K562 (cell line): ENCODE measurements around the gene UCKL1. TPM values are rescaled to one million over a fixed set of nuclear protein-coding genes. Genes with fewer than 3 reads are reported as not detected.

Experiments
- ATF3 ChIP-seq, 2 experiments: fragments of 450-650 bp in 1 of 2; sonication (generic) in 1 of 2; formaldehyde crosslinking in 1 of 2; IDR thresholded peaks in 1 of 2; conservative IDR thresholded peaks in 1 of 2; 2 replicates each; pipeline versions ENCODE4 v1.6.1 to v1.8.1; 2016 to 2023; ENCODE audit warnings: mild to moderate bottlenecking in 2 of 2, moderate library complexity in 2 of 2, inconsistent platforms in 1 of 2, missing genetic modification reagents in 1 of 2
- BMI1 ChIP-seq: fragments of 150-350 bp; IDR thresholded peaks from 2 replicates; pipeline ENCODE4 v1.6.1; 2014; ENCODE audit warnings: low read length
- ELK3 ChIP-seq: fragments of 450-650 bp; formaldehyde crosslinking; IDR thresholded peaks from 2 replicates; pipeline ENCODE4 v1.4.0; 2020; ENCODE audit warnings: mild to moderate bottlenecking
- FOXM1 ChIP-seq, 2 experiments: fragments of 450-650 bp in 1 of 2; sonication (generic) in 1 of 2; formaldehyde crosslinking in 1 of 2; IDR thresholded peaks; 2 replicates each; pipeline versions ENCODE4 v1.6.1 to v1.9.0; 2017 to 2022; ENCODE audit warnings: low read depth in 2 of 2, mild to moderate bottlenecking in 2 of 2, missing genetic modification reagents in 1 of 2, moderate library complexity in 1 of 2
- MAFG ChIP-seq: fragments of 450-650 bp; conservative IDR thresholded peaks from 2 replicates; pipeline ENCODE4 v1.6.1; 2016; ENCODE audit warnings: missing genetic modification characterization, missing compliant biosample characterization
- NCOA2 ChIP-seq, 2 experiments: fragments of 450-650 bp; IDR thresholded peaks; 2 replicates each; pipeline ENCODE4 v1.6.1; 2018; ENCODE audit warnings: mild to moderate bottlenecking in 2 of 2, moderate library complexity in 1 of 2; ENCODE audit not compliant: partially characterized antibody in 2 of 2
- NR2C1 ChIP-seq, 2 experiments: fragments of 450-650 bp; IDR thresholded peaks; 2 replicates each; pipeline ENCODE4 v1.6.1; 2017; ENCODE audit warnings: mild to moderate bottlenecking in 2 of 2, antibody characterized with exemption in 1 of 2, inconsistent platforms in 1 of 2, missing compliant biosample characterization in 1 of 2, missing genetic modification characterization in 1 of 2
- PHTF2 ChIP-seq: fragments of 250-450 bp; sonication (Bioruptor Pico); IDR thresholded peaks from 2 replicates; pipeline ENCODE4 v1.5.0; 2021; ENCODE audit warnings: mild to moderate bottlenecking
- RBM22 ChIP-seq: fragments of 200-400 bp; formaldehyde crosslinking; IDR thresholded peaks from 2 replicates; pipeline ENCODE4 v1.6.1; 2018; ENCODE audit warnings: low read length, low read depth; ENCODE audit not compliant: poor library complexity, severe bottlenecking
- SLC30A9 ChIP-seq: fragments of 250-450 bp; sonication (Bioruptor Pico); IDR thresholded peaks from 2 replicates; pipeline ENCODE4 v1.8.0; 2022; ENCODE audit warnings: mild to moderate bottlenecking, moderate library complexity
- SMAD2 ChIP-seq: fragments of 150-350 bp; IDR thresholded peaks from 2 replicates; pipeline ENCODE4 v1.6.1; 2014; ENCODE audit warnings: low read depth, mild to moderate bottlenecking, low read length
- TAF1 ChIP-seq: IDR thresholded peaks from 2 replicates; pipeline ENCODE4 v1.6.1; 2011; ENCODE audit warnings: mild to moderate bottlenecking, low read length, moderate library complexity; ENCODE audit not compliant: insufficient read depth, control insufficient read depth, severe bottlenecking; ENCODE audit errors: extremely low read depth
- TEAD2 ChIP-seq: fragments of 450-650 bp; IDR thresholded peaks from 2 replicates; pipeline ENCODE4 v1.6.1; 2016; ENCODE audit warnings: missing genetic modification characterization, control low read depth, missing compliant biosample characterization
- THAP7 ChIP-seq: fragments of 250-450 bp; sonication (Bioruptor Pico); IDR thresholded peaks from 2 replicates; pipeline ENCODE4 v1.5.0; 2021
- TOE1 ChIP-seq, 2 experiments: fragments of 450-650 bp in 1 of 2; sonication (generic) in 1 of 2; formaldehyde crosslinking in 1 of 2; IDR thresholded peaks; 2 replicates each; pipeline versions ENCODE4 v1.7.1 to v1.8.0; 2016 to 2022; ENCODE audit warnings: borderline replicate concordance in 2 of 2, mild to moderate bottlenecking in 2 of 2, antibody characterized with exemption in 1 of 2, inconsistent platforms in 1 of 2, low read depth in 1 of 2, missing genetic modification reagents in 1 of 2, moderate library complexity in 1 of 2
- YBX1 ChIP-seq: fragments of 450-650 bp; IDR thresholded peaks from 2 replicates; pipeline ENCODE4 v1.7.1; 2016; ENCODE audit warnings: mild to moderate bottlenecking
- ZFP36 ChIP-seq: fragments of 150-350 bp; IDR thresholded peaks from 2 replicates; pipeline ENCODE4 v1.6.1; 2018; ENCODE audit warnings: low read length, low read depth; ENCODE audit not compliant: partially characterized antibody
- ZKSCAN1 ChIP-seq: fragments of 150-350 bp; IDR thresholded peaks from 2 replicates; pipeline ENCODE4 v1.6.1; 2016; ENCODE audit warnings: low read depth, low read length
- ZNF197 ChIP-seq: fragments of 200-800 bp; sonication (Bioruptor generic); IDR thresholded peaks from 2 replicates; pipeline ENCODE4 v1.6.1; 2016; ENCODE audit warnings: low read depth, missing genetic modification characterization, missing compliant biosample characterization
- ZNF518B ChIP-seq: fragments of 250-450 bp; sonication (Bioruptor Pico); IDR thresholded peaks from 2 replicates; pipeline ENCODE4 v1.5.0; 2021; ENCODE audit warnings: mild to moderate bottlenecking, moderate library complexity
- polyA plus RNA-seq, 8 experiments: library from polyadenylated mRNA; depleted of rRNA in 4 of 8; stranded (reverse) in 5 of 8; unstranded in 3 of 8; fragments of >200 nt; fragmentation: Nextera tagmentation in 2 of 8; fragmentation: Illumina TruSeq in 1 of 8; extraction: Ambion mirVana in 2 of 8; extraction: Trizol in 1 of 8; gene quantifications; 2 replicates each; pipeline versions ENCODE4 v1.2.1 to v1.2.3, GENCODE V29; 2011 to 2014; ENCODE audit warnings: inconsistent platforms in 1 of 8, missing spikeins in 1 of 8
- total RNA-seq, 7 experiments: library from RNA; depleted of rRNA in 6 of 7; stranded (reverse); fragments of >200 nt in 6 of 7; fragmentation: Illumina TruSeq in 2 of 7; extraction: Trizol in 2 of 7; gene quantifications; 2 replicates each; pipeline versions ENCODE4 v1.2.1 to v1.2.3, GENCODE V29; 2011 to 2021; ENCODE audit warnings: low replicate concordance in 1 of 7

Gene UCKL1
- total and polyA plus RNA-seq, 9 of the 15 experiments (the other 6 are each of a cell fraction or from before 2014, with no cell fraction given): 3.1 to 52.8 (median 24.2) TPM

GRCh38 chr20:63957004-63957689, 931 bp upstream of the UCKL1 start (continued):
- no peak for TF ChIP-seq FOXM1 (IDR thresholded peaks at IDR 0.05; ENCODE audit: low read depth)
- TF ChIP-seq FOXM1 (CRISPR knock-in tag; IDR thresholded peaks at IDR 0.05; ENCODE audit: low read depth): no peak
- TF ChIP-seq SMAD2: no peak
- no peak for TF ChIP-seq PHTF2 (CRISPR knock-in tag)
- no peak for TF ChIP-seq RBM22
- no peak for TF ChIP-seq TOE1 (IDR thresholded peaks at IDR 0.05; ENCODE audit: borderline replicate concordance)
- TF ChIP-seq TOE1 (CRISPR knock-in tag; IDR thresholded peaks at IDR 0.05; ENCODE audit: borderline replicate concordance, low read depth): no peak
- no peak for TF ChIP-seq YBX1
- no peak for TF ChIP-seq ZNF518B (CRISPR knock-in tag)
- TF ChIP-seq SLC30A9 (CRISPR knock-in tag): no peak
- TF ChIP-seq THAP7 (CRISPR knock-in tag): no peak
- TF ChIP-seq MAFG: no peak
- no peak for TF ChIP-seq NR2C1 (IDR thresholded peaks at IDR 0.05)
- no peak for TF ChIP-seq NR2C1 (tag; IDR thresholded peaks at IDR 0.05)
- TF ChIP-seq ZFP36: no peak
- TF ChIP-seq ELK3 (CRISPR knock-in tag): no peak
- peak; percentile 14 for TF ChIP-seq TAF1
- no peak for TF ChIP-seq TEAD2
- no peak for TF ChIP-seq ZNF197 (CRISPR knock-in tag)
- no peak for TF ChIP-seq BMI1
- peak; percentile 73 for TF ChIP-seq ATF3 (IDR thresholded peaks at IDR 0.05)
- TF ChIP-seq ATF3 (CRISPR knock-in tag; conservative IDR thresholded peaks at IDR 0.05): no peak
- TF ChIP-seq NCOA2 (IDR thresholded peaks at IDR 0.05; ENCODE audit: partially characterized antibody in 2 of 2): no peak
- no peak for TF ChIP-seq ZKSCAN1
